ENCODE data around the gene CDH23.

DNA sequence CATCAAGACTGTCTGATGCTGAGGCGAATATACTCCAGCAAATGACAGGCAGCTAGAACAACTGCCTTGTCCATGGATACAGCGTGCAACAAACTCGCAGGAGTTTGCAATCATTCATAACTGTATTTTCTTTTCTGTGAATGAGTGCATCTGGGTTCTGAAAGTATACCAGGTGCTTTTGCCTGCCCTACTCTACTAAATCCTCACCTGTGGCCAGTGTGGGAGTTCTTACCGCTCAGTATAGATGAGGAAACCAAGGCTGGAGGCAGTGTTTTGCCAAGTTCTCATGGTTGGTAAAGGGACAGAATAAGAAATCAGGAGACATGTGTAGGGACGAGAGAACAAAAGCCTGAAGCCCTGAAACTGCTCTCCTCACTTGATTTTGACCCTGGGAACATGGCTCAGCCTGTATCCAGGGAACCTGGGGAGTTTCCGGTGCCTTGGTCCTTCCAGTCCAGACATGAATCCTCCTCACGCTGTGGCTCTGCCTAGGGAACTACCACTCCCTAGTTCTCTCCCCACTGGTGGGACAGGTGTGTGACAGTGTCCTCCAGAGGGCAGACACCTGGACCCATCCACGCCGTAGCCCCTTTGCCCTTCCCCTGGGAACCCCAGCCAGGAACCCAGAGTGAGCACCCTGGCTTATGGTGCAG, 142.0 kb downstream of the CDH23 start:
- TF ChIP-seq POLR2A (IDR thresholded peaks at IDR 0.05; ENCODE audit: low read length) (no peak), GATA1 (IDR thresholded peaks at IDR 0.05; ENCODE audit: low read depth, low read length) (no peak)

Data from erythroblast (primary cell).